ENCODE results near the gene TMEM74B. TPM values are rescaled to one million over a fixed set of nuclear protein-coding genes. Genes with fewer than 3 reads are reported as not detected.

The TMEM74B gene
- total and polyA plus RNA-seq, 9 of the 15 experiments (the other 6 are each of a cell fraction or from before 2014, with no cell fraction given), result 0.24 to 19.0 (median 7.5) TPM

DNA sequence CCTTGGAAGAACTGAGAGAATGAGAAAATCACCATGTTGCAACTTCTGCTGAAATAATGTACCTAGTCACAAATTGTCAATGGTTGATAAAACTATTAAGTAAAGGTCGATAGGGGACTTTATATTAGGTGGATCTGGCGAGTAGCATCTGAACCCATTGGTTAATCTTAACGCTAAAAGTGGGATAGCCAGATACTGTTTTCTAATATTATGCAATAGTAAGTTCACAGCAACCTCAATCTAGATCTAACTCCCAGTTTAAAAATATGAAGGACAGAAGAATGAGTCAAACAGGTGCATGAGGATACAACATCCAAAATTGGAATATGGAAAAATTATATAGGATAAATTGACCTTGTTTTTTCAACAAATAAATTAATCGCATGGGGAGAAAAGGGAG lies 47.5 kb downstream of the TMEM74B start (continued):
- TF ChIP-seq SIX5 (IDR thresholded peaks at IDR 0.05; ENCODE audit: borderline replicate concordance in 1 of 2, insufficient read depth in 1 of 2, low read depth in 1 of 2, low read length in 2 of 2), result no peak

DNA sequence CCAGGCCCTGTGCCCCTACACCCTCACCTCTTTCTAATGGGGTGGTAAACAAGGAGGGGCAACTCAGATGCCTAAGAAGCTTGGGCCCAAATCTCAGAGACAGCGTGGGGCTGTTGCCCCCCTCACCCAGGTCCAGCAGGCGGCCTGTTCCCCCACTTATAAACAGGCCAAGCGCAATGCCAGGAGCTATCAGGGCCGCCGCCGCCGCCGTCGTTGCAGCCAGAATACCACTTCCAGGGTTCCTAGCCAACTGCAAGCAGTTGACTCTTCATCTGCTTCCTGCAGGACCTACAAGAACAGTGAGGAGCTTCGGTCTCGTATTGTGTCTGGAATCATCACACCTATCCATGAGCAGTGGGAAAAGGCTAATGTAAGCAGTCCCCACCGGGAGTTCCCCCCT lies 49.9 kb downstream of the TMEM74B start:
- BruUV-seq (replicated peaks), result no TSS peak
- H3K79me2 ChIP-seq (ENCODE audit: control insufficient read depth, insufficient read depth, low read length), result peaks cover 25% of the 10 kb centered on the region
- ATAC-seq (no peak), DNase-seq (ENCODE audit: extremely low read depth in 1 of 4, low spot score in 3 of 4) (no peak), FAIRE-seq (no peak)
- no peaks in the 10 kb centered on the region for H3K9me3 ChIP-seq (replicated peaks; ENCODE audit: control insufficient read depth, insufficient read depth, low read depth, low read length)
- H2AFZ ChIP-seq (ENCODE audit: low read depth, low read length), result no peak overlapping the region
- no peaks in the 10 kb centered on the region for H4K20me1 ChIP-seq (replicated peaks; ENCODE audit: control insufficient read depth, insufficient read depth, low read length)
- 98% methylated on average over 6 of the region's 12 CpGs for WGBS (ENCODE audit: insufficient coverage, low coverage, missing lambda C conversion rate)
- TF ChIP-seq, protein P1, sequence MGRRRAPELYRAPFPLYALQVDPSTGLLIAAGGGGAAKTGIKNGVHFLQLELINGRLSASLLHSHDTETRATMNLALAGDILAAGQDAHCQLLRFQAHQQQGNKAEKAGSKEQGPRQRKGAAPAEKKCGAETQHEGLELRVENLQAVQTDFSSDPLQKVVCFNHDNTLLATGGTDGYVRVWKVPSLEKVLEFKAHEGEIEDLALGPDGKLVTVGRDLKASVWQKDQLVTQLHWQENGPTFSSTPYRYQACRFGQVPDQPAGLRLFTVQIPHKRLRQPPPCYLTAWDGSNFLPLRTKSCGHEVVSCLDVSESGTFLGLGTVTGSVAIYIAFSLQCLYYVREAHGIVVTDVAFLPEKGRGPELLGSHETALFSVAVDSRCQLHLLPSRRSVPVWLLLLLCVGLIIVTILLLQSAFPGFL (CRISPR knock-in tag; IDR thresholded peaks at IDR 0.05), result no peak
- TF ChIP-seq DDX20 (tag; IDR thresholded peaks at IDR 0.05; ENCODE audit: low read depth) (no peak), GABPA (tag; conservative IDR thresholded peaks at IDR 0.05; ENCODE audit: low read depth) (no peak), ZC3H4 (CRISPR knock-in tag; IDR thresholded peaks at IDR 0.05; ENCODE audit: borderline replicate concordance) (no peak)
- TF ChIP-seq, protein P2, sequence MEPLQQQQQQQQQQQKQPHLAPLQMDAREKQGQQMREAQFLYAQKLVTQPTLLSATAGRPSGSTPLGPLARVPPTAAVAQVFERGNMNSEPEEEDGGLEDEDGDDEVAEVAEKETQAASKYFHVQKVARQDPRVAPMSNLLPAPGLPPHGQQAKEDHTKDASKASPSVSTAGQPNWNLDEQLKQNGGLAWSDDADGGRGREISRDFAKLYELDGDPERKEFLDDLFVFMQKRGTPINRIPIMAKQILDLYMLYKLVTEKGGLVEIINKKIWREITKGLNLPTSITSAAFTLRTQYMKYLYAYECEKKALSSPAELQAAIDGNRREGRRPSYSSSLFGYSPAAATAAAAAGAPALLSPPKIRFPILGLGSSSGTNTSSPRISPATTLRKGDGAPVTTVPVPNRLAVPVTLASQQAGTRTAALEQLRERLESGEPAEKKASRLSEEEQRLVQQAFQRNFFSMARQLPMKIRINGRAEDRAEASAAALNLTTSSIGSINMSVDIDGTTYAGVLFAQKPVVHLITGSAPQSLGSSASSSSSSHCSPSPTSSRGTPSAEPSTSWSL (CRISPR knock-in tag; IDR thresholded peaks at IDR 0.05; ENCODE audit: borderline replicate concordance), result no peak
- no peak overlapping the region for H3K9ac ChIP-seq (ENCODE audit: insufficient read depth in 1 of 2, low read depth in 2 of 2, low read length in 2 of 2)
- H3K4me1 ChIP-seq (replicated peaks in 1 of 2; ENCODE audit: control insufficient read depth in 2 of 2, insufficient read depth in 2 of 2, low read length in 2 of 2), result no peaks in the 10 kb centered on the region
- in situ Hi-C loops (cut with MboI), result no loop called here
- no peak overlapping the region for H3K27ac ChIP-seq (ENCODE audit: extremely low read depth, low read depth, low read length)
- intact Hi-C loops (cut with micrococcal nuclease), result no loop called here
- H3K36me3 ChIP-seq (ENCODE audit: control insufficient read depth, insufficient read depth, low read length), result peaks cover 84% of the 10 kb centered on the region
- CTCF ChIA-PET (ENCODE audit: low intra/inter-chr PET ratio), result no interaction called here
- H3K27me3 ChIP-seq (ENCODE audit: control insufficient read depth in 2 of 2, insufficient read depth in 2 of 2, low read length in 2 of 2), result no peaks in the 10 kb centered on the region
- H3K4me3 ChIP-seq, result no peak overlapping the region
- POLR2A ChIA-PET, result interaction anchor here (0.7 to 1.1 kb wide), 3 partner anchors 15 to 41 kb away, joined by 3 to 5 read pairs (median 3); no protein-coding TSS in a partner anchor
- H3K4me2 ChIP-seq (ENCODE audit: insufficient read depth, low read length), result no peak overlapping the region
- no peaks in the 10 kb centered on the region for H3K9me1 ChIP-seq (ENCODE audit: control insufficient read depth, insufficient read depth, low read length)

Data from K562 (cell line).